Liver (tissue), 3 donors: ENCODE results near the gene TMEM178B.

Source experiments
- CTCF ChIP-seq: fragments of 150-350 bp; IDR thresholded peaks from 2 replicates; pipeline ENCODE4 v1.5.1; 2017; ENCODE audit warnings: improper control_type of control experiment, low read depth, low read length; ENCODE audit not compliant: missing input control
- GABPA ChIP-seq, 2 donors: IDR thresholded peaks in 1 of 2; conservative IDR thresholded peaks in 1 of 2; 2 replicates each; pipeline ENCODE4 v1.6.1; 2016; ENCODE audit warnings: antibody characterized with exemption in 2 of 2, mild to moderate bottlenecking in 1 of 2, moderate library complexity in 1 of 2
- MAX ChIP-seq: IDR thresholded peaks from 2 replicates; pipeline ENCODE4 v1.6.1; 2016; ENCODE audit warnings: antibody characterized with exemption
- RXRA ChIP-seq, 2 donors: IDR thresholded peaks; 2 replicates each; pipeline ENCODE4 v1.6.1; 2017 to 2018; ENCODE audit warnings: antibody characterized with exemption in 2 of 2, mild to moderate bottlenecking in 1 of 2
- SP1 ChIP-seq: IDR thresholded peaks from 2 replicates; pipeline ENCODE4 v1.6.1; 2018; ENCODE audit warnings: antibody characterized with exemption, mild to moderate bottlenecking
- YY1 ChIP-seq: IDR thresholded peaks from 2 replicates; pipeline ENCODE4 v1.6.1; 2016; ENCODE audit warnings: antibody characterized with exemption, mild to moderate bottlenecking
- donor health status: healthy.
- donor health status: healthy.

DNA sequence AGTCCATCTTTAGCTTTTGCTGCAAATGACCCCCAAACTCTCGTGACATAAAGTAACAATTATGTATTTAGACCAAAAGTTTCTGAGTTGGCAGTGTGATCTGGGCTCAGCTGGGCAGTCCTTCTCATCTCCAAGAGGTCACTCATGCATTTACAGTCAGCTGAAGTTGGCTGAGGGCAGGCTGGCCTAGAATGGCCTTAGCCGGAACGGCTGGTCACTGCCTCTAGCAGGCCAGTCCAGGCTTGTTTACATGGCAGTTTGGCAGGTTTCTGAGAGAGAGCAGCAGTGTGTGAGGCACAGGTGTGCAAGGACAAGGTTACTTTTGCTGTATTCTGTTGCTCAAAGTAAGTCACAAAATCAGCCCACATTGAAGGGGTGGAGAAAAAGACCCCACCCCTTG lies 277.3 kb downstream of the TMEM178B start:
- TF ChIP-seq CTCF (no peak), MAX (no peak), GABPA (IDR thresholded peaks at IDR 0.05 in 1 of 2, conservative IDR thresholded peaks at IDR 0.05 in 1 of 2) (no peak), YY1 (no peak), RXRA (IDR thresholded peaks at IDR 0.05) (no peak), SP1 (no peak)
